Colon (tissue), 2 donors: ENCODE data around the gene TNXB.
"Not testable (repeated sequence)": the region's sequence is repeated elsewhere in the genome, so short reads cannot be mapped to it uniquely, and the experiment has no call there.

Experiments
- FAIRE-seq: peaks from 2 replicates; lab custom pipeline; 2012; peaks lifted over from hg19 to GRCh38; lab: Jason Lieb, UNC
- donor health status: control.
- donor health status: control.

Gene TNXB

DNA sequence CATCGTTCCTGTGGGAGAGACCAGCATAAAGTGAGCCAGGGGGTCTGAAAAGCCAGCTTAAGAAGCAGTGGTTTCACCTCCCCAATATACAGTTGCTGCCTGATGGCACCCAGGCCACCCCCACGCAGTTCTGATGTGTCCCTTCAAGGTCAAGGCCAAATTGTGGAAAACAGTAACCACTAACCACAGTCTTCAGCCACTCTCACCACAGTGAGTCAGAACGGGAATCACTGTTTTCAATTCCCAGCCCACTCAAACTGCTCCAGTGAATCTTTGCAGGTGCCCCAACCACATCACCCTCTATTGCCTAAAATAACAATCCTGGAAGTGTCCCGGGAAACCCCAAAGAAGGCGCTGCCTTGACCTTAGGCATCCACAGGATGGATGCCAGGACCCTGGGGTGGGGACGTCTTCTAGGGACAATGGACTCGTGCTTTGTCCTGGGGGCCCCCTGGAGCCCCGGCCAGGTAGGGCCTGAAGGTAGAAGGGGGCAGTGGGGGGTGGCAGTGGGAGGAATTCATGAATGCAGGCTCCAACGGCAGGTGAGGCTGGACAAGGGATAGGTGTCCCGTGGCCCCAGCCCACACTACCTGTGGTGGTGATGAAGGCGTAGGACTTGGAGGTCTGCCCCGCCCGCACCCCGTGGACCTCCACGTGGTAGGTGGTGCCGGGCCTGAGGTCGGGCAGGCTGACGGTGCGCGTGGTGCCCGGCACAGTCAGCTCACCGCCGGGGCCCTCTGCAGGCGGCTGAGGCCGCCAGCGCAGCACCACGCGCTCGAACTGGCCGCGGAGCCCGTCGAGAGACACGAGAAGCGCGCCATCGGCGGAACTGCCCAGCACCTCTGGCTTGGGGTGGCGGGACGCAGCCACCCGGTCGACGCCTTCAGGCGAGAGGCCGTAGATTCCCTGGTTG, 22.2 kb downstream of the TNXB start:
- FAIRE-seq: no peak

DNA sequence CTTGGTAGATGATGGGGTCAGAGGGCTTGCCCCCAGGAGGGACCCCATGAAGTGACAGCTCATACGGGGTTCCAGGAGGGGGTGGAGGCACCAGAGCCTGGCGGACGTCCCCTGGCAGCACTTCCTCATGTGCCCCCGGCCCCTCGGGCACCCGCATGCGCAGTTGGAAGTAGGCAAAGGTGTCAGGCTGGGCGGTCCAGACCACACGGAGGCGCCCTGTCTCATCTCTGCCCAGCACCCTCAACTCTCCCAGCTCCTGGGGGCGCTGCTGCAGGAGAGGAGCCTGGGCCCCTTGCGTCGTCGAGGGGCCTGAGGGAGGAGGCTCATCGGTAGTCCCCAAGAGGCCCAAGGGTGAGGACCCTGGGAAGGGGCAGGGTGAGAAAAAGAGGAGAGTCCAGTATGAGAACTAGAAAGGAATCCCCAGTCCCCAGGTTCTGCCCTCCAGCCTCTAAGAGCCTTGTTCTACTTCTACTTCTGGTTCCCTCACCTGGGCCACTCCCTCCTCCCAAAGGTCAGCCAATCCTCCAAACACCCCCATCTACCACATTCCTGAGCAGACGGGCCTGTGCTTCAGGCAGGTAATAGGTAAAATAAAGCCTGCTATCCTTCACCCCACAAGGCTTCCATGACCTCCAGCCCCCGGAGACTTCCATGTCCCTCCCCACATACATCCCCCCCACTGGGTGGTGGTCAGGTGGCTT, 23.2 kb downstream of the TNXB start:
- no peak for FAIRE-seq

DNA sequence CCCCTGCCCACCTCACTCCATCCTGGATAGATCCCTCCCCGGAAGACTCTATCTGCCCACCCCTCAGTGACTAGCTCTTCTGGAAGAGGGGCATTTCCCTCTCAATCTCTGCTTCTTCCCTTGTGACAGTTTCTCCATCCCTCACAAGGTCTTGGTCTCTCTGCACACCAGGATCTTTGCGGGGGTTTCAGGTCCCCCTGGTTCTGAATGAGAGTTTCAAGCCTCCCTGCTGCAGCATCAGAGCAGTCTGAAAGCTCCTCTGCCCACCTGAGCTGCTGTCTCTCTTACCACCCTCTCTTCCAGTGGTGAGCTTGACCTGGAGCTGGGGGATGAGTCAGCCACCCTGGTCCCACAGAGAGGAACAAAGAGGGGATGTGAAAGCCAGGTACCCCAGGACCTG, 24.4 kb downstream of the TNXB start:
- FAIRE-seq: no peak

DNA sequence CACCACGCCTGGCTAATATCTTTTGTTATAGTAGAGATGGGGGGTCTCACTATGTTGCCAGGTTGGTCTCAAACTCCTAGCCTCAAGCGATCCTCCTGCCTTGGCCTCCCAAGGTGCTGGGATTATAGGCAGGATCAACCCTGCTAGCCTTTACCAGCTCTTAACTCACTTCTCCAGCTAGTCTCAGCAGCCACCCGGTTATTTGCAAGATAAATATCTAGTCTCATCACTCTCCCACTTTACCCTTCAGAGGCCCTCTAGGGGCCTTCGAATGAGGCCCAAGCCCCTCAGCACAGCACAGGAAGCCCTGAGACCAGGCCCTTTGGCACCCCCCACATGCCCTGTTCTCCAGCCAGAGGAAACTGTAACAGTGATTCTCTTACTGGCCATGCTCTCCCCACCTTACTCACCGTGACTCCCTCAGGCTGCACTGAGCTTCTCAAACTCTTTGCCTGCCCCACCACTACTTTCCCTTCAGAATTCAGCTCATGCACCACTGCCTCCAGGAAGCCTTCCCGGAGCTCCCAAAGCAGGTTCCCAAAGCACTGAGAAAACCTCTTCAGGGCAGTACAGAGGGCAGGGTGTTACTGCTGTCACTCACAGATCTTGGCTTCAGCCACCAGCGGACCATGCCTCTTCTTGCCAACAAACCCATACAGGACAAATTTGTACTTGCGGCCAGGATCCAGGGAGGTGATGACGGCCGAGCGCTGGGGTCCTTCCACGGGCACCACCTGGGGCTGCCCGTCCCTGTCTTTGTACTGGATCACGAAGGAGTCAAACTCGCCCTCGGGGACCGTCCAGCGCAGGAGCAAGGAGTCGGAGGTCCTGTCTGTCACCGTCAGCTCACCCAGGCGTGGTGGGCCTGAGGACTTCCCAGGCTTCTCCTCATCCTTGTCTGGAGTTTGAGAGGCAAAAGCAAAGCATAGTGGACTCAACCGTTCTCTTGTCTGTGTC, 25.0 kb downstream of the TNXB start:
- FAIRE-seq: no peak

DNA sequence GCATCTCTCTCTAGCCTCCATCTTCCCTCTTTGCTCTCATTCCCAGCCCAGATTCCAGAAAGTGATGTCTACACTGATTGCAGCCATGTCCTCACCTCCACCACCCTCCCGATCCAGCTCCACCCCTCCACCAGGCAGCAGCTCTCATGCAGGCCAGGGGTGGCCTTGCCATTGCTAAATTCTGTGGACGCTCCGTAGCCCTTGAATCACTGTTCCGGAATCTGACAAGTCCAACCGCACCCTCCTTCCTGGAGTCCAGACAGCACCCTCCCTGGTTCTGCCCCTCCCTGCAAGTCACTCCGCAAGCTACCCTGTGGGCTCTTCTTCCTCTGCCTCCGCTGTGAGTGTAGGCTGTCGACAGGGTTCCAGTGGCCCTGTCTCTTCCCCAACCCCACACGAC, 26.2 kb downstream of the TNXB start:
- FAIRE-seq: no peak

DNA sequence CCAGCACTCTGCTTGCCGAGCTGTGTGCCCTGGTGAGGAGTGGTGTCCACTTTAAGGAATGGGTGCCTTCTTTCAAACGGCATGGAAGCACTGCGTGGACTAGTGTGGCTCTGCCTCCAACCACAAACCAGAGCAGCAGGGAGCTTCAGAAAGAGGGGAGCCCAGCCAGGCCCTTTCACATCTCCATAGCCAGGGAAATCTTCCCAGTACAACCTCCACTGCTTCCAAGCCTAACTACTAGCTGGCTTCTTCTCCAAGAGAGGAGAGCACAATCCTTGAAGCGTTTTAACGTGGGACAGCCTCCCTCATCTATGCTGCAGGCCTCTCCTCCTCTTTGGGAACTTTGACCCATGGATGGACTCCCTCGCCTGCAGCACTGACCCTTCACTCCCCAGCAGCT, 26.7 kb downstream of the TNXB start:
- no peak for FAIRE-seq

DNA sequence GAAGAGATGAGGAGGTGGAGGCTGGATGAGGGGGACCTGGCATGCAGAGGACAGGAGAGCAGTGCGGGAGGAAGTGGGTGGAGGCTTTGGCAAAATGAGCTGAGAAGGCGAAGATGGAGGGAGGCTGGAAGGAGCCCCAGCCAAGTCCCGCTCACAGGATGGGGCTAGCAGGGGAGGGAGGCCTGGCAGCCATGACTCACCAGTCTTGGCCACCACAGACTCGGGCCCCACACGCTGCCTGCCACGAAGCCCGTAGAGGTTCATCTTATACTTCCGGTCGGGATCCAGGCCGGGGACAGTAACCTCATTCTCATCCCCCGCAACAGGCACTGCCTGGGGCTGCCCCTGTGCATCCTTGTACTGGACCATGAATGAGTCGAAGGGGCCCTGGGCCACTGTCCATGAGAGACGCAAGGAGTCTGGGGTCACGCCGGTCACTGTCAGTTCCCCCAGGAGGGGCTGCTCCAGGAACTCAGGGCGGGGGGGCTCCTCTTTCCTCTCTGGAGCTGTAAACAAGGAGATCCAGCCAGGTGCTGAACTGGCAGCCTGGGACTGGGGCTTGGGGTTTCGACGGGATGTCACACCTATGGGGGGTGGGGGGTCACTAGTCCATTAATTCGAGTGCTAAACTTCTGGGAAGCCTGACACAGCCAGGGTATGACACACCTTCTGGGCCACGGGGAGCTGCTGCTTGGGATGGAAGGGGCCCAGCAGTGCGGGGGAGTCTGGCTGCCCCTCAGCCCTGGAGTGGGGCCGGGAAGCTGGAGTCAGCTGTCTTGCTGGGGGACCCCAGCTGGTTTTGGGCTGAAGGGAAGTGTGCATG, 27.8 kb downstream of the TNXB start:
- no peak for FAIRE-seq

DNA sequence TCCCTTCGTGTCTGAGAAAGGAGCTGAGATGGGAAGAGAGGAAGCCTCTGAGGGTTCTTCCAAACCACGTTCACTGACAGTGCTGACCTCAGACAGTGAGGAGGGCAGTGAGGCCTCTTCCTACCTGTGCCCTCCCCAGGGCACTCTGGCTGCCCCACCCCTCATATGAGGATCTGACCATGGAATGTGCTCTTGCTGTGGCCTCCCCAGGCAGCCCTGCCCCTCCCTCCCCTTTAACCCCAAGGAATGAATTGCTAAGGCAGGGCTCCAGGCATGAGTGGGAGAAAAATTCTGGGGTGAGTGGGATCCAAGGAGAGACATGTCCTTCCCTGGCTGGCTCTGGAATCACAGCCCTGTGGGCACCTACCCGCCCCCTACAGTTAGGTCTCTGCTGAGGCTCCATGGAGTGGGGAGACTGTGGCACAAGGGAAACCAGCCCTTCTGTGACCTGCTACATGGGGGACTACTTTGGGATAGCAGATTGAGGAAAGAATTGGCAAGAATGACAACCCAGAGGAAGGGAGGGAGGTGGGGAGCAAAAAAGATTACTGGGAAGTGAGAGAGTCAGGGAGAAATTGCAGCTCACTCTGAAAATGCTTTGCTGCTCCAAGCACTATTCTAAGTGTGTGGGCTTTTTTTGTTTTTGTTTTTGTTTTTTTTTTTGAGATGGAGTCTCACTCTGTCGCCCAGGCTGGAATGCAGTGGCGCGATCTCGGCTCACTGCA, 29.4 kb downstream of the TNXB start:
- FAIRE-seq: no peak

DNA sequence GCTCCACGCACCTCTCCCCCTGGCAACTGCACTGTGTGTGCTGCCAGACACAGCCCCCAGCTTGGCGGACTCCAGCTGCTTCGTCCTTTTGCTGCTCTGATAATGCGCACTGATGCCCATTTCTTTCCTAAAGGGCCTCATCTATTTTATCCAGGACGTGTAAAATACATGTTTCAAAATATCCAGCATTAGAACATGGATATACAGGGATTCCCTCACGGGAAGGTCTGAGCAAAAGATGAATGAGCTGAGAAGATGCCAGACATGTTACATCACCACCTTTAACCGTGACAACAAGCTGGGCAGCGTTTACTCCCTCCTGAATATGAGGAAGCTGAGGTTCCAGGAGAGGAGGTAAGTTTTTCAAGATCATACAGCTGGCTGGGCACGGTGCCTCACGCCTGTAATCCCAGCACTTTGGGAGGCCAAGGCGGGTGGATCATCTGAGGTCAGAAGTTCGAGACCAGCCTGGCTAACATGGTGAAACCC, 32.8 kb downstream of the TNXB start:
- FAIRE-seq: no peak

DNA sequence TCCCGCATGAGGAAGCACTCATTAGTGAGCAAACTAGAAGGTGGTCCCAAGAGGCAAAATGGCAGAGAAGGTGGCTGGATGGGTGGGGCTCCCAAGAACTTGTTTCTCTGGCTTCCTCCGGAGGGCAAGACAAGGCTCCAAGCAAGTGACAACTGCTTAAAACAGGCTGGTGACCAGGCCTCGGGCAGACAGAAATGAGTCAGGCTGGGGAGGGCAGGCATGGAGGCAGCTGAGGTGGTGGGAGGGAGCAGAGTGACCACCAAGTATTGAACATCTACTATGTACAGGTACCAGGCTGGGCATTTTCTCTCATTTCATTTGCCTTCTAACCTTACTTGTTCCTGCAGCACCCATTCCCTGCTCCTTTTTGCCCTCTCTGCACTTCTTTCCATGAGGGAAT, 33.4 kb downstream of the TNXB start:
- no peak for FAIRE-seq

DNA sequence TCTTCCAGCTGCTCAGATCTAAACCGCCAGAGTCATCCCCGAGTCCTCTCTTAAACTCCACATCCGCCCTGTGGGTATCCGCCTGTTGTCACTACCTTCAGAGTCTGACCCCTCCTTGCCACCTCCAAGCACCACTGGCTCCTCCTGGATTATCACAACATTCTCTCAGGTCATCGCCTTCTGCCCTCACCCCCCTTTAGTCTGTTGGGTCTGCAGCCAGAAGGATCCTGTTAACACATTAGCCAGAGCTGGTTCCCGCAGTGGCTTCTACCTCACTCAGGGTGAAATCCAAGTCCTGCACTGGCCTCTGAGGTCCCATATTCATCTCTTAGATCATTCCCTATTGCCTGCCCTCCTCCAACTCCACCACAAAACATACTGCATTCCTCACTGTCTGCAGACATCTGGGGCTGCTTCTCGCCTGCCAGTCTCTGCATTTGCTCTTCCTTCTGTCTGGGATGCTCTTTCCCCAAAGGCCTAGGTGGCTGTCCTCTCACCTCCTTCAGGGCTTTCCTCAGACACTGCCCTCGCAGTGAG, 34.1 kb downstream of the TNXB start:
- FAIRE-seq: no peak

DNA sequence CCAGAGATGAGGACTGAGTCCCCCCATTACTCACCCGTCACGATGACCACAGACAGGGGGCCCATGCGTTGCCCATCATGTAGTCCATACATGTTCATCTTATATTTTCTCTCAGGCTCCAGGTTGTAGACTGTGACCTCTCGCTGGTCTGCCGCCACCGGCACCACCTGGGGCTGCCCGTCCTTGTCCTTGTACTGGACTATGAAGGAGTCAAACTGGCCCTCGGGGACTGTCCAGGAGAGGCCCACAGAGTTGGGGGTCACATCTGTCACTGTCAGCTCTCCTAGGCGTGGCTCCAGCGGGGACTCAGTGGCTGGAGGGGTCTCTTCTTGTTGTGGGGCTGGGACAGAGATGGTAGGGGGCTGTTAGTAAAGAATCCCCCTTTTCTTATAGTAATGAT, 35.5 kb downstream of the TNXB start:
- FAIRE-seq: no peak

DNA sequence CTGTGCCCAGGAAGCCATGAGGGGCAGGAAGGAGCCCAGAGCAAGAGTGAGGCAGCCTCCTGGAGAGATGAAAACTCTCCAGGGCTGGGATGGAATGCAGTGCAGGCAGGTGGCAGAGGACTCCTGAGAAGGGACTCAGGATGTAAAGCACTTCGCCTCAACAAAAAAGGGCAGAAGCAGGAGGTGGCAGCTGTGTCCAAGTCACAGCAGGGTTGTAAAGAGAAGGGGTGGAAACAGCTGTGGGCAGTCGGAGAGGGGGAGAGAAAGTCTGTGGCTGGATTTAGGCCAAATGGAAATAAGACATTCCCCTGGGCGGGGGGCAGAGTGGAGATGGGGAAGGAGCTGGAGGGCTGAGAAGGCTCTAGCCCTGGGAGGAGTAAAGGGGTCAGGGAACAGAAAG, 36.0 kb downstream of the TNXB start:
- no peak for FAIRE-seq

DNA sequence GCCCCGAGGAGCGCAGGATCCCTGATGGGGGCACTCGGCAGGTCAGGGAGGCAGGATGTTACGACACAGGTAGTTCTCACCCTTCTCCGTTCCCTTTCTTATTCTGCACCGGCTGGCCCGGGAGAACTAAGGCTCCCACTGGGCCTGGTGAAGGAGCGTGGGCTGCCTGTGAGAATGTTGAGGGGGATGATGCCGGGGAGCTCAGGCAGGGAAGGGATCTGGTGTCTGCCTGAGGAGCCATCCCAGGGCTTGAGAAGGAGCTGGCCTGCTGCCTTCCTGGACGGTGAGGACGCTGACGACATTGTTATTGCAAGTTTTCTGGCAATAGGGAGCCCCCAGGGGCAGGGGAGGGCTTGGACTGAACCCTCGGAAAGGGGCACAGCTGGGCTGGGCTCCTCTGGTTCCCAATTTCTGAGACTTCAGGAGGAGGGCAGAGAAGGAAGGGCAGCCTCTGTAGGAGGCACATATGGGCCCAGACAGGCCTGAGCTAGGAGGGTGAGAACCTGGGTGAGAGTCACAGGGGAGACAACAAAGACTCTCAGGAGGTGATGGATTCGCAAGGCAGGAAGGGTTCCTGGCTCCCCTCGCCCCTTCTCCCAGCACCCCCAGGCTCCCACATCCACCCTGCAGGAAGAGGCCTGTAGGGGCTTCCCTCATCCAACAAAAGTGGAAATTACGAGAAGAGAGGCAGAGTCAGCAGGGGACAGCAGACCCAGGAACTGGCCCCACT, 38.2 kb downstream of the TNXB start:
- no peak for FAIRE-seq

DNA sequence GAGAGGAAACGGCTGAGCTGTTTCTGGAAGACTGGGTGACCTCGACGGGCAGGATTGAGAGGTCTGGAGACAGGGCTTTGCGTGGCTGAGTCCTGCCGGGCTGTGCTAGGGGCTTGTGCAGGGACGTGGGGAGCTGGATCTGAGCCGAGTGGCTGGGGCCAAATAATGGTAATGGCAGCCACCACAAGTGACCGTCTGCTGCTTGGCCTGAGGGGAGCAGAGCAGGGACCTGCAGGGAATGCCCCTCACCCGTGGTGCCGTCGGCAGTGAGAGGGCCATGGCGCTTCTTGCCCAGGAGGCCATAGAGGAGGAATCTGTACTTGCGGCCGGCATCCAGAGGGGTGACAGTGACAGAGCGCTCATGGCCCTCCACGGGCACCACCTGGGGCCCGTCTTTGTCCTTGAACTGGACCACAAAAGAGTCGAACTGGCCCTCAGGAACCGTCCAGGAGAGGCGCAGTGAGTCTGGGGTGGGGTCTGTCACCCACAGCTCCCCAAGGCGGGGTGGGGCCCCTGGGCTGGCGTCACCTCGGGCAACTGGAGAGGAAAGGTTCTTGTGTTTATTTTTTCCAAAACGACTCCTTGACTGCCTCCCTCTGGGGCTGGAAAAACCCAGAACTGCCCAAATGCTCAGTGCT, 39.1 kb downstream of the TNXB start:
- no peak for FAIRE-seq

DNA sequence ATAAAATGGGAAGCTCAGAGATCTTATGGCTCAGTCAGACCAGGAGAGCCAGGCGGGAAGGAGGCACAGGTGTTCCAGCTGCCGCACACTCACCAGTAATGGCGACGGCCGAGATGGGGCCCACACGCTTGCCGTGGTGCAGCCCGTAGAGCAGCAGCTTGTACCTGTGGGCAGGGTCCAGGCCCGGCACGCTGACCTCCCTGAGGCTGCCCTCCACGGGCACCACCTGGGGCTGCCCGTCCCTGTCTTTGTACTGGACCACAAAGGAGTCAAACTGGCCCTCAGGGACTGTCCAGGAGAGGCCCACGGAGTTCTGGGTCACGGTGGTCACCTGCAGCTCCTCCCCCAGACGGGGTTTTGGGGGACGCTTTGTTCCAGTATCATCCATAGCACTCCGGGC, 39.7 kb downstream of the TNXB start:
- no peak for FAIRE-seq

DNA sequence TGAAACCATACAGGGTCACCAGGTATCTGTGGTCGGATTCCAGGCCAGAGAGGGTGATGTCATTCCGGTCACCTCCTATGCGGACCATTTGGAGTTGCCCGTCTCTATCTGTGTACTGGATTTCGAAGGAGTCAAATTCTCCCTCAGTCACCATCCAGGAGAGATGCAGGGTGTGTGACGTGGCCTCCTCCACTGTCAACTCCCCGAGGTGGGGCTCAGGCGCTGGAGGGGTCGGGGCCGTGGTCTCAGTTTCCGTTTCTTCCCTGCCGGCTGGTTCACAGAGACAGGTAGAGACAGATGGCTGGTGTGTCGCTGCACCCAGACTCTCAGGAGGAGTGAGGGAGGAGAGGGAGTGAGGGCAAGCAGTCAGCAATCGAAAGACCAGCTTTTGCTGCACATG, 40.3 kb downstream of the TNXB start:
- no peak for FAIRE-seq

DNA sequence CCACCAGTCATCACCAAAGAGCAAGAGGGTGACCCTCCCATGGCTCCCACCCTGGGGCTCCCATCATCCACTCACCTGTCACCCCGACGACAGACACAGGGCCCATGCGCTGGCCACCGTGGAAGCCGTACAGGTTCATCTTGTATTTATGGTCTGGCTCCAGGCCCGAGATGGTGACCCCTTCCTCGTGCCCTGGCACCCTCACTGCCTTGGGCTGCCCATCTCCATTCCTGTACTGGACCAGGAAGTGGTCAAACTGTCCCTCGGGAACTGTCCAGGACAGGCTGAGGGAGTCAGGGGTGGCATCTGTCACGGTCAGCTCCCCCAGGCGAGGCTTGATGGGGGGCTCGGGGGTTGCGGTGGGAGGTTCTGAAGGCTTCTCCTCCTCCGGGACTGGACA, 40.8 kb downstream of the TNXB start:
- not testable (repeated sequence) for FAIRE-seq

DNA sequence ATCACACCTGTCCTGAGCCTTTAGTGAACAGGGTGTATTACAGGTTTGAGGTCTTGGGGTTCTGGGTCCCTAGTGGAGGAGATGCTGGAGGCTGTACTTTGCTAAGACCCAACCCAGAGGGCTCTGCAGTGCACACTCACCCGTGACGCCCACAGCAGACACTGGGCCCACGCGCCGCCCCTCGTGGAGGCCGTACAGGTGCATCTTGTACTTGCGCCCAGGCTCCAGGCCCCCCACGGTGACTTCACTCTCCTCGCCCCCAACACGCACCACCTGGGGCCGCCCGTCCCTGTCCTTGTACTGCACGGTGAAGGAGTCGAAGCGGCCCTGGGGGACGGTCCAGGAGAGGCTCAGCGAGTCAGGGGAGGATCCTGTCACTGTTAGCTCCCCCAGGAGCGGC, 41.6 kb downstream of the TNXB start:
- FAIRE-seq: not testable (repeated sequence)
